ENCODE measurements around the gene NAPSA. TPM values are rescaled to one million over a fixed set of nuclear protein-coding genes. Genes with fewer than 3 reads are reported as not detected.

NAPSA gene
- total RNA-seq, 1 donor from 2014 or later, result not detected

GRCh38 chr19:50318438-50318837, 47.0 kb downstream of the NAPSA start:
- Histone ChIP-seq H3K36me3 (ENCODE audit: insufficient read depth, low read length) (no peaks in the 10 kb centered on the region), H3K79me2 (ENCODE audit: insufficient read depth, low read length) (no peaks in the 10 kb centered on the region), H3K4me2 (ENCODE audit: low read length) (no peak overlapping the region), H3K4me1 (ENCODE audit: insufficient read depth, low read length) (no peaks in the 10 kb centered on the region), H3K9me3 (ENCODE audit: insufficient read depth, low read depth, low read length) (no peaks in the 10 kb centered on the region), H3K9ac (ENCODE audit: low read length) (no peak overlapping the region), H3K4me3 (ENCODE audit: insufficient read depth, low read depth, low read length) (no peak overlapping the region), H3K27ac (ENCODE audit: low read depth, low read length) (no peak overlapping the region), H3K27me3 (ENCODE audit: insufficient read depth, low read length) (peaks cover 8% of the 10 kb centered on the region), H2AFZ (ENCODE audit: low read depth, low read length) (no peak overlapping the region), H4K20me1 (ENCODE audit: insufficient read depth, low read length) (no peaks in the 10 kb centered on the region)
- Mint-ChIP-seq H3K36me3 (ENCODE audit: low read depth, unreplicated experiment) (no peaks in the 10 kb centered on the region), H3K4me3 (ENCODE audit: unreplicated experiment) (no peak overlapping the region), H3K27ac (ENCODE audit: unreplicated experiment) (no peak overlapping the region), H3K27me3 (ENCODE audit: low read depth, unreplicated experiment) (peaks cover 2% of the 10 kb centered on the region), H3K4me1 (ENCODE audit: low read depth, unreplicated experiment) (no peaks in the 10 kb centered on the region), H3K9me3 (ENCODE audit: unreplicated experiment) (peaks cover 13% of the 10 kb centered on the region)
- no peak for TF ChIP-seq EZH2 (IDR thresholded peaks at IDR 0.05; ENCODE audit: insufficient read depth, low read length)
- TF ChIP-seq CTCF (IDR thresholded peaks at IDR 0.05; ENCODE audit: insufficient read depth, low read depth, low read length), result no peak
- no peak for DNase-seq (ENCODE audit: low read depth)
- FAIRE-seq, result no peak

GRCh38 chr19:50317115-50317514, 48.3 kb downstream of the NAPSA start:
- H3K4me3 ChIP-seq (ENCODE audit: insufficient read depth, low read depth, low read length), result no peak overlapping the region
- H3K27me3 ChIP-seq (ENCODE audit: insufficient read depth, low read length), result peaks cover 14% of the 10 kb centered on the region
- Mint-ChIP-seq H3K4me3 (ENCODE audit: unreplicated experiment) (no peak overlapping the region), H3K36me3 (ENCODE audit: low read depth, unreplicated experiment) (no peaks in the 10 kb centered on the region), H3K27me3 (ENCODE audit: low read depth, unreplicated experiment) (peaks cover 2% of the 10 kb centered on the region), H3K4me1 (ENCODE audit: low read depth, unreplicated experiment) (no peaks in the 10 kb centered on the region), H3K27ac (ENCODE audit: unreplicated experiment) (no peak overlapping the region), H3K9me3 (ENCODE audit: unreplicated experiment) (peaks cover 5% of the 10 kb centered on the region)
- FAIRE-seq (no peak), DNase-seq (ENCODE audit: low read depth) (no peak)
- H3K4me2 ChIP-seq (ENCODE audit: low read length), result no peak overlapping the region
- H2AFZ ChIP-seq (ENCODE audit: low read depth, low read length), result no peak overlapping the region
- no peak for TF ChIP-seq CTCF (IDR thresholded peaks at IDR 0.05; ENCODE audit: insufficient read depth, low read depth, low read length)
- TF ChIP-seq EZH2 (IDR thresholded peaks at IDR 0.05; ENCODE audit: insufficient read depth, low read length), result no peak
- H3K27ac ChIP-seq (ENCODE audit: low read depth, low read length), result no peak overlapping the region
- H3K36me3 ChIP-seq (ENCODE audit: insufficient read depth, low read length), result no peaks in the 10 kb centered on the region
- H3K9me3 ChIP-seq (ENCODE audit: insufficient read depth, low read depth, low read length), result no peaks in the 10 kb centered on the region
- H4K20me1 ChIP-seq (ENCODE audit: insufficient read depth, low read length), result no peaks in the 10 kb centered on the region
- no peaks in the 10 kb centered on the region for H3K4me1 ChIP-seq (ENCODE audit: insufficient read depth, low read length)
- no peak overlapping the region for H3K9ac ChIP-seq (ENCODE audit: low read length)
- H3K79me2 ChIP-seq (ENCODE audit: insufficient read depth, low read length), result no peaks in the 10 kb centered on the region

DNA sequence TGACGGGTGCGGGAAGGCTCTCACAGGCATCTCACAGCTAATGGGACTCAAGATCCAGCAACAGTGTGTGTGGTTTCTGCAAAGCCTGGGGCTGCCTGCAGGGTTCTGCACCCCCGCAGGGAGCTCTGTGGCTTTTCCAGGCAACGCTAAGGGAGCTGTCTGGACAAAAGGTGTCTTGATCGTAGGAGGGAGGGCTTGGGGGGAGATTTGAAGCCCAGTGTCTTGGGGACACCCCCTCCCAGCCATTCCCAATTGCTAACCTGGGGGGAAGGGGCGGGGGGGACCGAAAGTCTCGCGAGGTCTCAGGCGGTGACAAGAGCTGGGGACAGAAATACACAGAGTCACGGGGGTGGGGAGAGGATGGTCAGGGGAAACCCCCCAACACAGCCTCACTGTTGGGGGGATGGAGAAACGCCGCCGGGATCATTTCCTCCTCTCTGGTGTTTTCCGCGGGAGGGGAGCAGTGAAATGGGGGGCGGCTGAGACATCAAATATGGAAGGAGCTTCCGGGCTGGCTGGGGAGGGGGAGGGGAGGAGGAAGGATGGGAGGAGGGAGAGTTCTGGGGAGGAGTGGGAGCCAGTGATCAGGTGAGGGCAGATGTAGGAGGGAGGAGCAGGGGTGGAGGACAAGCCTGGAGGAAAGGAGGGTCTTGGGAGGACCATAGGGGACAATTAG, 49.5 kb downstream of the NAPSA start:
- no peaks in the 10 kb centered on the region for H3K4me1 ChIP-seq (ENCODE audit: insufficient read depth, low read length)
- no peak overlapping the region for H3K4me3 Mint-ChIP-seq (ENCODE audit: unreplicated experiment)
- no peak for FAIRE-seq
- H3K79me2 ChIP-seq (ENCODE audit: insufficient read depth, low read length), result no peaks in the 10 kb centered on the region
- H3K4me1 Mint-ChIP-seq (ENCODE audit: low read depth, unreplicated experiment), result no peaks in the 10 kb centered on the region
- no peak overlapping the region for H3K9ac ChIP-seq (ENCODE audit: low read length)
- H3K4me3 ChIP-seq (ENCODE audit: insufficient read depth, low read depth, low read length), result no peak overlapping the region
- H3K36me3 ChIP-seq (ENCODE audit: insufficient read depth, low read length), result no peaks in the 10 kb centered on the region
- H4K20me1 ChIP-seq (ENCODE audit: insufficient read depth, low read length), result no peaks in the 10 kb centered on the region
- H3K27me3 ChIP-seq (ENCODE audit: insufficient read depth, low read length), result peaks cover 14% of the 10 kb centered on the region
- TF ChIP-seq EZH2 (IDR thresholded peaks at IDR 0.05; ENCODE audit: insufficient read depth, low read length) (no peak), CTCF (IDR thresholded peaks at IDR 0.05; ENCODE audit: insufficient read depth, low read depth, low read length) (no peak)
- H3K27ac Mint-ChIP-seq (ENCODE audit: unreplicated experiment), result no peak overlapping the region
- no peak for DNase-seq (ENCODE audit: low read depth)
- no peak overlapping the region for H2AFZ ChIP-seq (ENCODE audit: low read depth, low read length)
- no peaks in the 10 kb centered on the region for H3K36me3 Mint-ChIP-seq (ENCODE audit: low read depth, unreplicated experiment)
- peaks cover 5% of the 10 kb centered on the region for H3K9me3 Mint-ChIP-seq (ENCODE audit: unreplicated experiment)
- no peak overlapping the region for H3K27ac ChIP-seq (ENCODE audit: low read depth, low read length)
- H3K9me3 ChIP-seq (ENCODE audit: insufficient read depth, low read depth, low read length), result no peaks in the 10 kb centered on the region
- H3K4me2 ChIP-seq (ENCODE audit: low read length), result peak overlapping the region; percentile 19
- H3K27me3 Mint-ChIP-seq (ENCODE audit: low read depth, unreplicated experiment), result peaks cover 2% of the 10 kb centered on the region

Measured in astrocyte (in vitro differentiated cells and primary cell).